Measurements from ENCODE around the gene JAZF1.

DNA sequence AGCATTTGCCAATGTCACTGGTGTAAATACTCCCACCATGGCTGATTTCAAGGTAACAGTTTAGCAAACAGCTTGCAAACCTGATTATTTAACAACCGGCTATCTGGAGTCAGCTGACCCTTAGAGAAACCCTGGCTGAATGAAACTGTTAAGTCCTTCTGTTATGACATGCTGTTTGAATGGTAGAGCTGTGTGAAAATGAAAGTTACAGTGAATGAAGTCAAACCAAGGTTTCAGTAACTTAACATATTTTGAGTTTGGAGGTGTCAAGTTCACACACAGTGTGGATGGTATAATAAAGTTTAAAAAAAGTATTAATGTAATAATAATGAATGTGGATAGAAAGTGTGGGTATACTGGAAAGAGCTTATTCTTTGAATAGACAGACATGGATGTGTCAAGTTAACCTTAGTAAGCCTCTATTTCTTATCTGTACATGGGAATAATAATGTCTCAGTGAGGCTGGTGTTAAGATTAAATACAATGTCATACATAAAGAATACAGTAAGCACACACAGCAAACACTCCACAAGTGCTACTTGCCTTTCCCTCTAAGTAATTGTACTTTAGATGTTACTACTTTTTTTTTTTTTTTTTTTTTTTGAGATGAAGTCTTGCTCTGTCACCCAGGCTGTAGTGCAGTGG lies 290.3 kb downstream of the JAZF1 start:
- TF ChIP-seq EZH2phosphoT487 (conservative IDR thresholded peaks at IDR 0.05; ENCODE audit: low read length): no peak
- no peak for TF ChIP-seq CTCF (IDR thresholded peaks at IDR 0.05; ENCODE audit: insufficient read depth, low read length, poor library complexity, severe bottlenecking)

Measured in SU-DHL-6 (cell line).